ENCODE measurements around the gene RSRP1.
"Not testable (repeated sequence)": the region's sequence is repeated elsewhere in the genome, so short reads cannot be mapped to it uniquely, and the experiment has no call there.

RSRP1 gene

DNA sequence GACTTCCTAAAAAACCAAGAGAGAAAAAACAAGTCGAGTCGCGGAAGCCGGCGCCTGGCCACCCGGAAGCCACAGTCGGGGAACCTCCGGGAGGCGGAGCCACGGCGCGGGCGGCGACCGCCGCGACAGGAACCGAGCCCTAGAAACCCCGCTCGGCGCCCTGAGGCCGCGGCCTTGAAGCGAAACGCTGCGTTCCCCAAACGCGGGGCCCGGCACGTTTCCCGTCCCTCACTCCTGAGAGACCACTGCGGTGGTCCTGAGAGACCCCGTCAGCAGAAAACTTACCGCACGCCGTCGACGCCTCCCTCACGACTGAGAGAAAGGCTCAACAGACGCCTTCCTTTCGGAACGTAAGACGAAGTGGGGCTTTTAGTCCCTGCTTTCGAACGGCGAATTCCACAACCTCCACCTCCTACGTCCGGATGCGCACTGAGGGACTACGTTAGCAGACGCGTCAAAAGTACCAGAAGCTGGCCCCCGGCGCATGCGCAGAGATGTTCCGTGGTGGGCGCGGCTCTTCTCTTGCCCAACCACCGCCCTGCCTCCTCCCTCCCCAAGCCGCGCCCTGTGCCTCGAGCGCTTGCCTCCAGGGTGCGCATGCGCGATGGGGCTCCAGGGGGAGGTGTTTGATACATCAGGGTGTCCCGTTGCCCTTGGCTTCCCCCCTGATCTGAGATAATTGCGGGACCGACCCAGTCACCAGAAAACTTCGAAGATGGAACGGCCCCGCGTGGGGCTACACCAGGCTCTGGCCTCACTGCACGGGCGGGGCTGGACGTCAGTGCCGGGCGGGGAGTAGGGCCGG is at the start of gene RSRP1:
RSRP1 (minus strand) TSS at position 431 of the 805 bp plus-strand sequence. CDS start 491 bp downstream, outside the sequence.
- DNase-seq: peak; percentile 94

GRCh38 chr1:25296501-25296900 is 49.2 kb upstream of the RSRP1 start:
- DNase-seq: not testable (repeated sequence)

DNA sequence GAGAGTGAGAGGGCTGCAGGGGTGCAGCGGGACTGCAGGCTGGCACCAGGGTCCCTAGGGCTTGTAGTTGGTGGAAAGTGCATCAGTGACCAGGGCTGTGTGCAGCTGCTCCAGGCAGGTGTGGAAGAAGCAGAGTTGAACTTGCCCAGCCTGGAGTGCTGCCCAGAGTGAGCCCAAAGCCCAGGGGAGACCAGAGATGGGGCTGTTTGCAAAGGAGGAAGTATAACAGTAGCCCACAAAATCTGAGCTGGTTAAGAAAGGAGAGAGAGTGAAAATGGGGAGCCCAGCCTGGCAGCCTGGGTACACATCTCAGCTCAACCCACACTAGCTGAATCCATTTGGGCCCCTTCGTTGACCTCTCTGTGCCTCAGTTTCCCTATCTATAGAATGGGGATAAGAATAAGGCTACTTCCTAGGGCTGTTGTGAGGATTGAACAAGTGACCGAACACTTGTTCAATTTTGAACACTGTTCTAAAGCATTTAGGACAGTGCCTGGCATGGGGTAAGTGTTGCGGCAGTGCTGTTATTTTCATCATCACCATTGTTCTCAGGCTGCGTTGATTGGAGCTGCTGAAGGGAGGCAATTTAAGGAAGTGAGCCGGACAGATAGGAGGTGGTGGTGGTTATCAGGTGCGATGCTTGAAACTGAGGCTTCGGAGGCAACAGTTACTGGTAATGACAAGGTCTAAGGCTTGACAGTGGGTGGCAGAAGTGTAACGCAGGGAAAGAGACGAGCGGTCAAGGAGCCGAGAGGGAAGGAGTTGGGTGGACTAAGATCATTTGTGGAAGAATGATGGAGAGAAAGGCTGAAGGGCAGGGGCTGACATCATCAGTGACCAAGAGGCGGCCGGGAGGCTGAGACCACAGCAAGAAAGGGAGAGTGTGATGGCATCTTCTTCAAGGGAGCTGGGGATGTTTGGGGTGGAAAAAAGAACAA is 47.9 kb upstream of the RSRP1 start:
- DNase-seq: not testable (repeated sequence)

GRCh38 chr1:25293426-25293825 is 46.2 kb upstream of the RSRP1 start:
- not testable (repeated sequence) for DNase-seq

DNA sequence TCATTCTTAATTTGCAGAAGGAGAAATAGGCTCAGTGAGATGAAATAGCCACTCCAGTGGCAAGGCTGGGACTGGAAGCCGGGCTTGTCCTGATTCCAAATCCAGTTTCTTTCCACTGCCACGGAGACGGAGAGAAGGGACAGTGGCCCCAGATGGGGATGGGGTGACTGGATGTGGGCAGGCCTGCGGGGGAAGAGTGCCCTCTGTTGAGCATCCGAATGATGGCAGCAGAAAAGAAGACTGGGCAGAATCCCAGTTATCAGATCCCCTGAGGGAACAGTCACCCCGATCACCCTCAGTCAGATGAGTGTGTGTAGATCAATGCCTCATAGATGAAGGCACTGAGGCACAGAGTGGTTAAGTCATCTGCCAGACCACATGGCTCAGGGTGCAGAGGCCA is 42.8 kb upstream of the RSRP1 start:
- DNase-seq: not testable (repeated sequence)

DNA sequence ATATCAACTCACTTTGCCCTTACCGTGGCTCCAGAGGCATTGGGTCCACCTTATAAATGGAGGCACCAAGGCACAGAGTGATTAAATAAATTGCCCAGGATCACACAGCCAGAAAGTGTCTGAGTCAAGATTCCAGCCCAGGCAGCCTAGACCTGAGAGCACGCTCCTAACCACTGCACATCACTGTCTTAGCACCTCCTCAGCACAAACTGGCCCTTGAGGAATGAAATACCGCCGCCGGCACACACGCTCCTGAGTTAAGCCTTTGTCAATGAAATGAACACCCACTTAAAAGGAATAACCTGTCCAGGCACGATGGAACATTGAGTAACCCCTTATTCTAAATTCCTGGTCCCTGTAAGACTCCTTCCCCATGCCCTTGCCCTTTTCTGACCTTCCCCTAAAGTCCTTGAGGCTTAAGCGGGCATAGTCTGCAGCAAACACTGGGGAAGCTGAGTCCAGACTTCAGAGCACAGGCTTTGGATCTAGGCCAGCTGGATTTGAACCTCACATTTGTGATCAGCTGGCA is 41.4 kb upstream of the RSRP1 start:
- DNase-seq: not testable (repeated sequence)

DNA sequence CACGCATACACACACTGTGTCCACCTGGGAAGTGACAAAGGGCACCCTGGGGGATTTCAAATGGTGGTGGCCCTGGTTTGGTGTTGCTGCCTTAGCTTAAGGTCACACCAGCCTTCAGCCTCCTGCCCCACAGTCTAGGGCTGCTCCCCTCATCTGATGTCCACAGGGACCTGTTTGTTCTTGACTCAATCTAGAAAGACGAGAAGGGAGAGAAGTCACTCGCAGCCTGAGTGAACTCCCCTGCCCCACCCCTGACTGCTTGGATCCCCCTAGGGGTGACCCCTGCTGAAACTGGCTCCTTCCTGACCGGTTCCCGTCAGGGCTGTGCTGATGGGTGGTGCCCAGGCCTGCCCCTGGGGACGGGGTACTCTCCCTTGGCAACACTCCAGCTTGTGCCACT is 39.9 kb upstream of the RSRP1 start:
- not testable (repeated sequence) for DNase-seq

GRCh38 chr1:25285862-25286261 is 38.6 kb upstream of the RSRP1 start:
- DNase-seq: not testable (repeated sequence)

DNA sequence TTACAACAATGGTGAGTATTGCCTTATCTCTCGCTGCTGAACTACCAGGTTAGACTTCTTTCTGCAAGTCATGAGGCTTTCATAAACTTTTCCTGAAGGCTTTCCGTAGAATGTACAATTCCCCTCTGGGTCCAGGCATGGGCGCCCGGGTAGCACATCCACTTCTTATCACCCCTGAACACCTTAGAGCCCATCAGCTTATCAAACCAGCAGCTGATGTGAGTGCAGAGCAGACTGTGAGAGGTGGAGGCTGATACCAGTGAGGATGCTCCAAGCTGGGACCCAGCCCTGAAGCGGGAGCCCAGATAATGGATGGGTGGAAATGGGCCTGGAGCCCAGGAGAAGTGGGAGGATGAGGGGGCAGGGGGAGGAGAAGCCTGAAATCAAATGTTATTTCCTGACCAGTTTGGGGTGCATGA is 32.4 kb upstream of the RSRP1 start:
- DNase-seq: not testable (repeated sequence)

DNA sequence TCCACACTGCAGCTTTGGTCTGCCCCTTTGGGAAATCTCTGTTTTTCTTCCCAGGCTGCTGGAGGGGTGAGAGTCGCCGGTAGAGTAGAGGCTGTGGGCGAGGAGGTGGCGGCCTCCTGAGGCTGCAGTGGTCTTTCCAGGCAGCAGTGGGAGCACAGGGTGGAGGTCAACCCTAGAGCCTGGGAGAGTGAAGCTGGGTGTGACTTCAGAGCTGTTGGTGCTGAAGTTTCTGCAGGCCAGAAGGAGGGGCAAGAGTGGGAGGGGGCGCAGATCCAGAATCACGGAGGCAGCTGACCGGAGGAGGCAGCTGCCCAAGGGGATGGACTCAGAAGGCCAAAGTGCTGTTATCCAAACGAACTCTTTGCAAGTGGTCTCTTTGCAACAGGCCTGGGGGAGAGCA is 31.5 kb upstream of the RSRP1 start:
- not testable (repeated sequence) for DNase-seq

- not testable (repeated sequence) for DNase-seq
Measured at GRCh38 chr1:25278358-25278757, 31.1 kb upstream of the RSRP1 start.

- not testable (repeated sequence) for DNase-seq
Measured at GRCh38 chr1:25277295-25277694, 30.0 kb upstream of the RSRP1 start.

- DNase-seq: not testable (repeated sequence)
Measured at GRCh38 chr1:25275648-25276047, 28.4 kb upstream of the RSRP1 start.

- not testable (repeated sequence) for DNase-seq
Measured at GRCh38 chr1:25272238-25272637, 25.0 kb upstream of the RSRP1 start, which contains the start of gene RHD. RHD (plus strand) TSS chr1:25272509; CDS start chr1:25272548, 39 bp downstream.

DNA sequence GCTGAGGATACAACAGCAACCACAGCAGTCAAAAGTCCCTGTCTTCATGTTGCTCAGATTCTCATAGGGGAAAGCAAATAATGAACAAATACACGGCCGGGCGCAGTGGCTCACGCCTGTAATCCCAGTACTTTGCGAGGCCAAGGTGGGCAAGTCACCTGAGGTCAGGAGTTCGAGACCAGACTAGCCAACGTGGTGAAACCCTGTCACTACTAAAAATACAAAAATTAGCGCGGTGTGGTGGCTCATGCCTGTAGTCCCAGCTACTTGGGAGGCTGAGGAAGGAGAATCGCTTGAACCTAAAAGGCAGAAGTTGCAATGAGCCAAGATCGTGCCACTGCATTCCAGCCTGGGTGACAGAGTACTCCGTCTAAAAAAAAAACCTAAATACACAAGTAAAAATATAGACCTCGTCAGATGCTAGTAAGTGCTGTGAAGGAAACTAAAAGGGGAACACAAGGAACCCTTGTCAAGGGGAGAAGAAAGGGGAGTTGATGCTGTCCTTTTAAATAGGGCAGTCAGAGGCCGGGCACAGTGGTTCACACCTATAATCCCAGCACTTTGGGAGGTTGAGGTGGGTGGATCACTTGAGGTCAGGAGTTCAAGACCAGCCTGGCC is 21.0 kb upstream of the RSRP1 start:
- not testable (repeated sequence) for DNase-seq

DNA sequence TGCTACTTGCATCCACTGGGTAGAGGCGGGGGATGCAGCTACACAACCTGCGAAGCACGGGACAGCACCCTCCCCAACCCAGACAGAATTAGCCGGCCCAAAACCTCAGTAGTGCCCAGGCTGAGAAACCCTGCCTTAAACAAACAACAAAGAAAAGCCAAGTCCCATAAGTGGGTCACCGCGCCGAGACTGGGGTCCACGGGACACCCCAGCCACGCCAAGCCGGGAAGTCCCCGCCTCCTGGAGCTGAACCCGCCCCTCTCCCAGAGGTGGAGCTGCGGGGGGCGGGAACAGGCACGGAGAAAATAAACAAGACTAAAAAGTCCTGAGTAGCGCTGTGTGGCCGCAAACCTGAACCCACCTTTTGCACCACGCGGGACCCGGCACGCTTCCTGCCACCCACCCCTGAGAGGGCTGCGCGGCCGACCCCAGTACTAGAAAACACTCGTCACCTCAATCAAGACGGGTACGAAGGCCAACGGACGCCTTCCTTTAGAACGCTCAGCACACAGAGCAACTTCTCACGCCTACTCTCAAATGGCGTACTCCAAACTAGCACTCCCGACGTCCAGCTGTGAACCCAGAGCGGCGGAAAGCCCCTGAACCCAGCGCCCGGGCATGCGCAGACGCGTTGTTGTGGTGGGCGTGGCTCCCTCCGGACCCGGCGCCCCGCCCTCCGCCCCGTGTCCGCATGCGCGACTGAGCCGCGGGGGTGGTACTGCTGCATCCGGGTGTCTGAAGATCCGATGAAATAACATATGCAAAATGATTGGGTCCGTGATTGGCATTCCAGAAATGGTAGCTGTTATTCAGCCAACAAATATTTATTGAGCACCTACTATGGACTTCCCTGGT is 20.3 kb upstream of the RSRP1 start:
- not testable (repeated sequence) for DNase-seq

DNA sequence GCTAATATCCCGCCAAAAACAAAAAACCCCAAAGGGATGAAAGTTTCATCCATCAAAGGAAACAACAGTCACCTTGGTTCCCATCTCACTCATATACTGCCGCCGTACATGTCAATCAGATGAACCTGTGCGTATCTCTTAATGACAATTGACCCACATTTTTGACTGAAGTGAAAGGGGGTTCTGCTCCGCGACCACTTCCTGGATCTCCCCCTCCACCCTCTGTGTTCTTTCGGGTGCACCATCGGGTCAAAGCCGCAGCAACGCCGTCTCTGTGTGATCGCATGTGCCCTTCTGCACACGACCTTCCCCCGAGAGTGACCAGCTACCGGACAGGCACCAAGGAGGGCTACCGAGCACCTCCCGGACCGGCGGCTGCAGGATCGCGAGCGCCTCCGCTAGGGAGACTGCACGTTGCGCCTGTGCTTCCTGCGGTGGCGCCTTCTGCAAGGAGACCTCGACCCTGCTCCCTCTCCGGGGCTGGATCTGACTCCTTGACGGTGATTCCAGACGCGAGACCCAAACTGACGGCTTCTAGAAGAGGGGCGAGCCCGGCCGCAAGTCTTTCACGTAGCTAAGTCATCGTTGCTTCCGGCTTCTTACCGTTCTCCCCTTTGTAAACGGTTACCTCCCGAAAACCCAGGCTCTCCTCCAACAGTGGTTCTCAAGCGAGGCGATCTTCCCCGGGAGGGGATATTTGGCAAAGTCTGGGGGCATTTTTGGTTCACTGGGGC is 19.5 kb upstream of the RSRP1 start:
- not testable (repeated sequence) for DNase-seq

- not testable (repeated sequence) for DNase-seq
Measured at GRCh38 chr1:25260336-25260735, 13.1 kb upstream of the RSRP1 start.

DNA sequence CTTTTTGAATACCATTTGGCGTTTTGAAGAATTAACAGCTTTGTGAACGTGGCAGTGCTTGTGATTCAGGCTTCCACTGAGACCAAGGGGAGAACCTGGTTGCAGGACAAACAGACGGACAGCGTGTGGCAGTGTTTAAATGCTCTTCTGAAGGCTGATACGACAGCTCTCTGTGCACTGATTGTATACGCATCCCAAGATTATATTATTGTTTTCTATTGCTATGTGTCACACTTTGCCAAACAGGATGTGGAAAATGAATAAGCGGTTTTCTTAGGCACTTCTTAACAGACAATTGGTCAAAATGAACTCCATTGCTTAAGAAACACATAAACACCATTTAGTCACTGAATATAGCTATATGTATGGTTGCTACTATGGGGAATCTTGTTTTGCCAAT is 12.6 kb upstream of the RSRP1 start:
- DNase-seq: not testable (repeated sequence)

DNA sequence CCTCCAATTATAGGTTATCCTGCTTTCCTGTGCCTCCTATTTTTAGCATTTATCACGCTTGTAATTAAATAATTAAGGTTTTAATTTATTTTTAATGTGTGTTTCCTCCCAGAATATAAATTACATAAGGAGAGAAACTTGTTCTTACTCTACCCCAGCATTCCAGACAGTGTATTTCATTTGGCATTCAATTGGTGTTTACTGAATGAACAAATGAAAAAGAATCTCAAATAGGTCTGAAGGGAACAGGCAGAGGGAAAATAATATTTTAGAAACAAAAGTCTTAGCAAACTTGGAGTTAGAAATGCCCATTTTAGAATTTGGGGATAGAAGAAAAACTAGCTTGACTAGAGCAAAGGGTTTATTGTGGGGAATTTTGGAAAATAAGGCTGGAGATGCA is 9.9 kb upstream of the RSRP1 start:
- no peak for DNase-seq

GRCh38 chr1:25256578-25256965 is 9.3 kb upstream of the RSRP1 start:
- no peak for DNase-seq
